Heart right ventricle (tissue), 16 donors: ENCODE measurements around the gene GAK. TPM values are rescaled to one million over a fixed set of nuclear protein-coding genes. Genes with fewer than 3 reads are reported as not detected.

Source experiments
- ATAC-seq, 8 donors: fragments of 200-7000 bp; cut with Tn5 transposase; one replicate each; pipeline ENCODE4 v1.9.1; 2020; ENCODE audit warnings: mild to moderate bottlenecking in 8 of 8, moderate library complexity in 8 of 8, moderate number of reproducible peaks in 1 of 8
- DNase-seq, 2 donors: peaks; one replicate each; pipeline ENCODE4 v3.0.0-alpha.2; 2020
- H3K27ac ChIP-seq, 10 donors: fragments of 200-600 bp; sonication (generic) in 2 of 10; one replicate each; pipeline versions ENCODE4 v1.5.0 to v1.8.0; 2020 to 2022; ENCODE audit warnings: mild to moderate bottlenecking in 3 of 10
- H3K27me3 ChIP-seq, 7 donors: fragments of 200-600 bp; one replicate each; pipeline ENCODE4 v1.8.0; 2021 to 2022; ENCODE audit warnings: mild to moderate bottlenecking in 2 of 7
- H3K36me3 ChIP-seq, 9 donors: fragments of 200-600 bp; sonication (generic) in 1 of 9; one replicate each; pipeline versions ENCODE4 v1.5.0 to v1.8.0; 2020 to 2022; ENCODE audit warnings: mild to moderate bottlenecking in 2 of 9
- H3K4me1 ChIP-seq, 9 donors: fragments of 200-600 bp; sonication (generic) in 1 of 9; one replicate each; pipeline versions ENCODE4 v1.5.0 to v1.8.0; 2020 to 2022; ENCODE audit warnings: mild to moderate bottlenecking in 4 of 9
- H3K4me3 ChIP-seq, 10 donors: fragments of 200-600 bp; sonication (generic) in 2 of 10; one replicate each; pipeline versions ENCODE4 v1.5.0 to v1.8.0; 2020 to 2022; ENCODE audit warnings: mild to moderate bottlenecking in 7 of 10, moderate library complexity in 2 of 10
- H3K9me3 ChIP-seq, 11 donors: fragments of 200-600 bp in 10 of 11; sonication (generic) in 2 of 11; one replicate each; pipeline versions ENCODE4 v1.5.0 to v1.8.0; 2013 to 2022; ENCODE audit warnings: mild to moderate bottlenecking in 2 of 11, control low read depth in 1 of 11, moderate library complexity in 1 of 11
- WGBS, 2 donors: extraction: QIAGEN DNeasy Blood & Tissue Kit; methylation state at CpG; one replicate each; pipeline ENCODE4 v1.1.7; 2013; ENCODE audit warnings: inconsistent platforms in 1 of 2; 5-methylcytosine and 5-hydroxymethylcytosine counted together
- intact Hi-C, 10 donors: fragments of 100-400 bp; cut with DNase I; formaldehyde crosslinking; loops; one replicate each; pipeline versions ENCODE4 v1.11.1 to v1.14.2; 2022
- polyA plus RNA-seq, 2 donors: library from polyadenylated mRNA; stranded (reverse); fragments of 200-250 nt; gene quantifications; one replicate each; pipeline ENCODE4 v1.2.3, GENCODE V29; 2013
- total RNA-seq, 10 donors: library from RNA; stranded (reverse); fragmentation: NEBNext Ultra II Directional in 3 of 10; extraction: Animal tissue kit (Norgen Biotek cat#: 25700) in 3 of 10; gene quantifications; one replicate each; pipeline versions ENCODE4 v1.2.1 to v1.2.4, GENCODE V29; 2021 to 2023
- TF ChIP-seq, protein P1 (sequence below), 9 donors: fragments of 200-600 bp; sonication (generic) in 2 of 9; IDR thresholded peaks; one replicate each; pipeline versions ENCODE4 v1.5.0 to v1.8.0; 2021 to 2022; ENCODE audit warnings: antibody characterized with exemption in 9 of 9, mild to moderate bottlenecking in 5 of 9, moderate library complexity in 1 of 9
- donor health status: Arrhythmogenic right ventricular cardiomyopathy.
- donor health status: ischemic (EF 13 %, LVEDD 7.1; RV severe dilation, severe dysfunction).
- donor health status: healthy with polysubstance abuse.
- donor health status: DM: no; HTN: yes; CAD: no.
- donor health status: DM: no; HTN: no; CAD: no.
- donor health status: ischemic (EF 25% LVEDD 6.9; RV normal size, moderate dysfunction).
- donor health status: ischemic (EF 25% LVEDD 5.7; RV mildly dilated, moderate dysfunction).
- donor health status: healthy.
- donor health status: DM: yes; HTN: yes; CAD: no.
- donor health status: Ischemic cardiomyopathy.
- donor health status: ischemic (EF 35%, LVEDD 5.7; RV mildly dilated, moderate dysfunction).
- donor health status: nonischemic (EF 11% LVEDD 7.7; RV severe dilation, severe dysfunction).
- donor health status: DM: yes; HTN: yes; CAD: no.
- donor health status: PGD.
- donor health status: ischemic (EF 29% LVEDD 5.4; RV normal size, mild dysfunction).
- donor health status: nonischemic (EF 23%, LVEDD 6.1; RV moderate dilation, normal function).

The GAK gene
- total and polyA plus RNA-seq, 12 donors, result 21.0 to 105 (median 29.2) TPM

DNA sequence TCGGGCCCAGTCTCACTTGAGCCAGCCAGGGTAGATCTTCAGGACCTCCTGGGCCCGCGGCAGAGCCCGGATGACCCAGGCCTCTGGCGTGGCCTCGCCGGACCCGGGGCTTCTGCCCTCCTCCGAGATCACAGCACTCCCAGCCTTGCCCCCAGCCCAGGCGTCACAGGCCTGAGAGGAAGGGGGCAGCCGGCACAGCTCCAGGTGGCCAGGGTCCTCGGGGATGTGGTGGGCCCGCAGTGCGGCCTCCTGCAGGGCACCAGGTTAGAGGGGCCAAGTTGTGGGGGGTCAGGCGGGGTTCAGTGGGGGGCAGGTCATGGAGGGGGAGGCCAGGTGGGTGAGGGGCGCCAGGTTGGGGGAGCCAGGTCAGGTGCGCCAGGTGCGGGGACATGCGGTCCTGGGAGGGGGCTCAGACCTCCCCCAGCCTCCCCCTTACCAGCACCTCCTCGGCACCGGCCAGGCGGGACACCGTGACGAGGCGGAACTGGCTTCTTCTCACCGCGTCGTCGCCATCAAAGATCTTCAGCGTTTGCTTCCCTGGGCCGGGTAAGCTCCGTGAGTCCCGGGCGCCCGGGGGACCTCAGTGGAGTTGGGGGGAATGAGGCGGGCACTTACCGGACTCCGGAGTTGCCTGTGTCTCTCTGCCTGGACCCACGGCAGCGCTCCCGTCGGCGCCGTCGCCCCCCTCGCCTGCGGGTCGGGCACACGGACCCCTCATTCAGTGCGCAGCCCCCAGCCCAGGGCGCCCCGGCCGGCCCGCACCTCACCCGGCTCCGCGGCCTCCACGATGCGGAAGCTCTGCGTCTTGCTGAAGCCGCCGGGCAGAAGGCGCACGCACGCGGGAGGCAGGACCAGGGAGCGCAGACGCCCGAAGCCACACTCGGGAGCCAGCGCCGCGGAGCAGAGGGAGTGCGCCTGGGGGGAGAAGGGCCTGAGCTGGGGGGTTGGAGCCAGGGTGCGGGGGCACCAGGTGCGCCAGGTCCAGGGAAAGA lies 35.3 kb upstream of the GAK start:
- DNase-seq, result peak in 1 of 2 donors; percentile 11
- Histone ChIP-seq H3K27ac (no peak overlapping the region), H3K4me3 (peak overlapping the region in 2 of 10 donors; percentile 2 to 14), H3K36me3 (peaks cover 0 to 40% (median 17%) of the 10 kb centered on the region in 9 donors), H3K4me1 (peaks cover 7 to 28% (median 13%) of the 10 kb centered on the region in 9 donors), H3K9me3 (no peaks in the 10 kb centered on the region), H3K27me3 (peaks cover 0 to 10% (median 0%) of the 10 kb centered on the region in 7 donors)
- TF ChIP-seq, protein P1, sequence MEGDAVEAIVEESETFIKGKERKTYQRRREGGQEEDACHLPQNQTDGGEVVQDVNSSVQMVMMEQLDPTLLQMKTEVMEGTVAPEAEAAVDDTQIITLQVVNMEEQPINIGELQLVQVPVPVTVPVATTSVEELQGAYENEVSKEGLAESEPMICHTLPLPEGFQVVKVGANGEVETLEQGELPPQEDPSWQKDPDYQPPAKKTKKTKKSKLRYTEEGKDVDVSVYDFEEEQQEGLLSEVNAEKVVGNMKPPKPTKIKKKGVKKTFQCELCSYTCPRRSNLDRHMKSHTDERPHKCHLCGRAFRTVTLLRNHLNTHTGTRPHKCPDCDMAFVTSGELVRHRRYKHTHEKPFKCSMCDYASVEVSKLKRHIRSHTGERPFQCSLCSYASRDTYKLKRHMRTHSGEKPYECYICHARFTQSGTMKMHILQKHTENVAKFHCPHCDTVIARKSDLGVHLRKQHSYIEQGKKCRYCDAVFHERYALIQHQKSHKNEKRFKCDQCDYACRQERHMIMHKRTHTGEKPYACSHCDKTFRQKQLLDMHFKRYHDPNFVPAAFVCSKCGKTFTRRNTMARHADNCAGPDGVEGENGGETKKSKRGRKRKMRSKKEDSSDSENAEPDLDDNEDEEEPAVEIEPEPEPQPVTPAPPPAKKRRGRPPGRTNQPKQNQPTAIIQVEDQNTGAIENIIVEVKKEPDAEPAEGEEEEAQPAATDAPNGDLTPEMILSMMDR (IDR thresholded peaks at IDR 0.05), result no peak
- intact Hi-C loops, result no loop called here
- 44 to 47% methylated on average over 72 to 76 of the region's 76 CpGs for WGBS, 2 donors
- no peak for ATAC-seq

DNA sequence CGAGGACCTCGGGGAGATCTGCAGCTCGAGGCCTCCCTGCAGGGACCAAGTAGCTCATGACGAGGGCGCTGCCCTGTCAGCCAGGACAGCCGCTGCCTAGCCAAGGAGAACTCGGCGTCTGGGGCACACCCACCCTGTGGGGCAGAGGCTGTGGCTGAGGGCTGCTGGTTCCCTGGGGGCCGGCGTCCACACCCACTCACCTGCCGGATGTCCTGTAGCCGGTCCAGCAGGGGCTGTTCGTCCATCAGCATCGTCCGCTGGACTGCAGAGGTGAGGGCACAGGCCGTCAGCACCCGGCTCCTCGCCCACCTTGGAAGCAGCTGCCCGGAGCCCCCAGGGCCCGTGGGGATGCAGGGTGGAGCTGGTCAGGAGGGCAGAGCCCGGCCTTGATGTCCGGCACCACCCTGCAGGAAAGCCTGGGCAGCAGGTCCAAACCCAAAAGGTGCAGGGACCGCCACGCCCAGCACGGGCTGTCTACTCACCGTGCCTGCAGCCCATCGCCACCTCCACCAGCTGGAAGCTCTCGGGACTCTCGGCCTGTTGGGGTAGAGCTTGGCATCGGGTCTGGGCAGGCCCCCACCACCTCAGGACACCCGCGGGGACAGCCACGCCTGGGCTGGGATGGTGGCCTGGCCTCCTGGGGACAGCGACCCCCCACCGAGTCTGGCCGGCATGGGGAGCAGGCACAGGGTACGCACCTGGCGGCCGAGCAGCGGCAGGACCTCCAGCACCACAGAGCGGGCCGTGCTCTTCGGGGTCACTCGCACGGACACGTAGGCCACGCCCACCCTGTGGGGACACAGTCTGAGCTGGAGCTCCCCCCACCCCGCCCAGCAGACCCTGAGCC lies 34.4 kb upstream of the GAK start:
- Histone ChIP-seq H3K4me1 (peaks cover 0 to 18% (median 4%) of the 10 kb centered on the region in 9 donors), H3K9me3 (no peaks in the 10 kb centered on the region), H3K27me3 (peaks cover 0 to 10% (median 0%) of the 10 kb centered on the region in 7 donors), H3K4me3 (no peak overlapping the region), H3K27ac (no peak overlapping the region), H3K36me3 (peaks cover 0 to 49% (median 17%) of the 10 kb centered on the region in 9 donors)
- DNase-seq (peak in 1 of 2 donors; percentile 10), ATAC-seq (no peak)
- intact Hi-C loops, result no loop called here
- 90 to 93% methylated on average over 48 of the region's 48 CpGs for WGBS, 2 donors
- TF ChIP-seq, protein P1 (IDR thresholded peaks at IDR 0.05), result no peak

DNA sequence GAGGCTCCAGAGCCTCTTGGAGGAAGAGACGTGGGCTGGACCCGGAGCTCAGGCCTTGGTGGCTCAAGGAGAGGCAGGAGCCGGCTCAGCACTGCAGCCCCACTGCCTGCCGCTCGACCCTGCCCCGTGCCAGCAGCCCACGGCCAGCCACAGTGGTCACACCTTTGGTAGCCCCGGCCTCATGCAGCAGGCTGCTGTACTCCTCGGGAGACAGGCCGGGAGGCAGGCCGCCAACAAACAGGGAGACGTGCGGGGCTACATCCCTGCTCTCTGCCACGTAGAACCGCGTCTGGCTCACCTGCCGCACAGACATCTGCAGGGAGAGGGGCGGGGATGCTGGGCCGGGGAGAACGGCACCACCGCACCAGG lies 33.6 kb upstream of the GAK start:
- Histone ChIP-seq H3K27me3 (peaks cover 0 to 10% (median 0%) of the 10 kb centered on the region in 7 donors), H3K9me3 (no peaks in the 10 kb centered on the region), H3K36me3 (peaks cover 0 to 54% (median 17%) of the 10 kb centered on the region in 9 donors), H3K4me3 (no peak overlapping the region), H3K4me1 (peaks cover 0 to 12% (median 0%) of the 10 kb centered on the region in 9 donors), H3K27ac (no peak overlapping the region)
- WGBS, 2 donors, result 91 to 93% methylated on average over 21 of the region's 21 CpGs
- ATAC-seq, result no peak
- intact Hi-C loops, result no loop called here
- TF ChIP-seq, protein P1 (IDR thresholded peaks at IDR 0.05), result no peak
- DNase-seq, result no peak
